Measurements from ENCODE around the gene IYD.

The IYD gene

DNA sequence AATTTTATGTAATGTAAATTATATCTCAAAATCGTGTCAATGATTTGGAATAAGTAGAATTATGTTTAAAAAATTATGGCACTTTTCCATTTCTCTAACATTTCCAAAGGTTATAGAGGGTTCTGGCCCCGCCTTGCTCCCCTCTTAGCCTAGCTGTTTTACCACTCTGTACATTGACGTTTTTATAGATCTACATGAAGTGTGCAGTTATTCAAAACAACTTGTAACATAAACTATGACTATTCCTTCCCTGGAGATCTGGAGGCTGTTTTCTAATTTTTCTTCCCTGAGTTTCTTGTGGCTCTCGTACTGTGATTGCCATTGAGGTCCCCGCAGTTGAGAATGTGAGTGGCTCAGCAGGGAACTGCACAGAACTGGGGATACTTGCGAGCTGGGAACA, 48.4 kb downstream of the IYD start:
- H3K27ac ChIP-seq = no peak overlapping the region

GRCh38 chr6:150417899-150418826, 49.4 kb downstream of the IYD start:
- TF ChIP-seq, protein P1, sequence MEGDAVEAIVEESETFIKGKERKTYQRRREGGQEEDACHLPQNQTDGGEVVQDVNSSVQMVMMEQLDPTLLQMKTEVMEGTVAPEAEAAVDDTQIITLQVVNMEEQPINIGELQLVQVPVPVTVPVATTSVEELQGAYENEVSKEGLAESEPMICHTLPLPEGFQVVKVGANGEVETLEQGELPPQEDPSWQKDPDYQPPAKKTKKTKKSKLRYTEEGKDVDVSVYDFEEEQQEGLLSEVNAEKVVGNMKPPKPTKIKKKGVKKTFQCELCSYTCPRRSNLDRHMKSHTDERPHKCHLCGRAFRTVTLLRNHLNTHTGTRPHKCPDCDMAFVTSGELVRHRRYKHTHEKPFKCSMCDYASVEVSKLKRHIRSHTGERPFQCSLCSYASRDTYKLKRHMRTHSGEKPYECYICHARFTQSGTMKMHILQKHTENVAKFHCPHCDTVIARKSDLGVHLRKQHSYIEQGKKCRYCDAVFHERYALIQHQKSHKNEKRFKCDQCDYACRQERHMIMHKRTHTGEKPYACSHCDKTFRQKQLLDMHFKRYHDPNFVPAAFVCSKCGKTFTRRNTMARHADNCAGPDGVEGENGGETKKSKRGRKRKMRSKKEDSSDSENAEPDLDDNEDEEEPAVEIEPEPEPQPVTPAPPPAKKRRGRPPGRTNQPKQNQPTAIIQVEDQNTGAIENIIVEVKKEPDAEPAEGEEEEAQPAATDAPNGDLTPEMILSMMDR (IDR thresholded peaks at IDR 0.05) = peak; percentile 75
- TF ChIP-seq ZFX (IDR thresholded peaks at IDR 0.05; ENCODE audit: borderline replicate concordance) = no peak
- no peak overlapping the region for H3K27ac ChIP-seq

More for the DNA sequence above, 48.4 kb downstream of the IYD start:
- no peak for TF ChIP-seq ZFX (IDR thresholded peaks at IDR 0.05; ENCODE audit: borderline replicate concordance)
- TF ChIP-seq, protein P1 (IDR thresholded peaks at IDR 0.05) = no peak

GRCh38 chr6:150418827-150419594, 50.2 kb downstream of the IYD start:
- no peak overlapping the region for H3K27ac ChIP-seq
- TF ChIP-seq, protein P1 (IDR thresholded peaks at IDR 0.05) = peak; percentile 65
- TF ChIP-seq ZFX (IDR thresholded peaks at IDR 0.05; ENCODE audit: borderline replicate concordance) = no peak

DNA sequence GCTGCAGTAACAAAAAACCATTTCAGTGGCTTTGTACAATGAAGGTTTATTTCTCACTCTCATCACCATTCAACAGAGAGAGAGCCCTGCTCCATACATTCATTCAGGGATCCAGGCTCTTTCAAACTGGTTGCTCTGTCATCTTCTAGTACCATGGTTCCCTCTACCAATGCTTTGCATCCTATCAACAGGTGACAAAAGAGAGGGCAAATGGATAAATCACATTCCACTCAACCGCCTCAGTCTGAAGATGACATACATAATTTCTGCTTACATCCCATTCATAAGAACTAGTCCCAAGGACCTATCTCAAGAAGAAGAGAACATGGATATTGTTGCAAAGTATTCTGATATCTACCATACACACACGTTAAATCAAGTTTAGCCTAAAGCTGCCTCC, 51.6 kb downstream of the IYD start:
- TF ChIP-seq, protein P1 (IDR thresholded peaks at IDR 0.05) = no peak
- TF ChIP-seq ZFX (IDR thresholded peaks at IDR 0.05; ENCODE audit: borderline replicate concordance) = no peak

GRCh38 chr6:150420926-150421325, 52.1 kb downstream of the IYD start:
- H3K27ac ChIP-seq = no peak overlapping the region
- TF ChIP-seq ZFX (IDR thresholded peaks at IDR 0.05; ENCODE audit: borderline replicate concordance) = no peak
- TF ChIP-seq, protein P1 (IDR thresholded peaks at IDR 0.05) = no peak

More for the DNA sequence above, 51.6 kb downstream of the IYD start:
- no peak overlapping the region for H3K27ac ChIP-seq

- no peak for TF ChIP-seq ZFX (IDR thresholded peaks at IDR 0.05; ENCODE audit: borderline replicate concordance)
- TF ChIP-seq, protein P1 (IDR thresholded peaks at IDR 0.05) = no peak
- H3K27ac ChIP-seq = no peak overlapping the region
Measured at GRCh38 chr6:150425508-150425907, 56.7 kb downstream of the IYD start.
